Brain pericyte (primary cell): ENCODE data around the gene TNRC18.
"Not testable (repeated sequence)": the region's sequence is repeated elsewhere in the genome, so short reads cannot be mapped to it uniquely, and the experiment has no call there.

ENCODE experiments used
- DNase-seq: peaks from one replicate; pipeline ENCODE4 v3.0.0-alpha.2; 2012; ENCODE audit warnings: low read depth, low spot score

Gene TNRC18

DNA sequence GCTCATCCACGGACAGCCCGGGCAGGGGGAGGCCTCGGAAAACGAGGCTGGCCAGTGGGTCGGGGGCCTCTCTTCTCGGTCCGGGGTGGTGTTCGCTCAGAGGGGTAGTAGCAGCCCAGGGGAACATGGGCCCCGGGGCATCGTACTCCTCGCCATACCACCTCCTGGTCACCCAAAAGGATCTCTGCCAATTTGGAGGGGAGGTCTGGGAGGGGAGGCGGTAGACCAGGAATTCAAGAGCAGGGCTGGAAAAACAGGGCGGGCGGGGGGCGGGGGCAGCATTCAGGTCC, 73.5 kb downstream of the TNRC18 start:
- no peak for DNase-seq

DNA sequence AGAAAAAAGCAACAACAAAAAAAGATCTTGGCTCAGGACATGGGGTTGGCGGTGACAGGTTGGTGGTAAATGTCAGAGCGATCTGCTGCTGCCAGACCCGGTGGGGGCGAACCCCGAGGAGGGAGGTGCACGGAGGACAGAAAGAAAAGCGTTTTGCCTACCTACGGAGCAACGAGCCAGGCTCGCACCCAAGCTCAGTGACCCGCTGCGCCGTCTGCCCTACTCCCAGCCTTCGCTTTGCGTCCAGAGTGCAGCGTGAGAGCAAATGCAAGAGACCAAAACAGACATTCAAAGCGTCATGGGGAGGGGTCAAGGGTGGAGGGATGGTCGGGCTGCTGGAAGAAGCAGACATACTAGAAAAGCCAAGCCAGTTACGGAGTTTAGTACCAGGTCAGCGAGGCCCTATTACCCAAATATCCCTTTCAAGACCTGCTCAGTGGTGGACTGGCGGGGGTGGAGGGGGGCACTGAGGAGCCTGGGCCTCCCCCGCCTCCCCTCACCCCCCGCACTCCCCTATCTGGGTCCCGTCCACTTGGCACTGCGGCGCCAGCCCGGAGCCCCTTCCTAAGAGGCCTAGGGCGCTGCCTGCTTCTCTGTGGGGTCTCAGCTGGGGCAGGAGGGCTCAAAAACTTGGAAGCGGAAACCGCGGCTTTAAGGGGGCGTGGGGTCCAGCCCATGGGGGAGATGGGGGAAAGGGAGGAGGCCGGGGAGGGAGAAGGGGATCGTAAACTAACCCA, 74.0 kb downstream of the TNRC18 start:
- DNase-seq, result no peak

DNA sequence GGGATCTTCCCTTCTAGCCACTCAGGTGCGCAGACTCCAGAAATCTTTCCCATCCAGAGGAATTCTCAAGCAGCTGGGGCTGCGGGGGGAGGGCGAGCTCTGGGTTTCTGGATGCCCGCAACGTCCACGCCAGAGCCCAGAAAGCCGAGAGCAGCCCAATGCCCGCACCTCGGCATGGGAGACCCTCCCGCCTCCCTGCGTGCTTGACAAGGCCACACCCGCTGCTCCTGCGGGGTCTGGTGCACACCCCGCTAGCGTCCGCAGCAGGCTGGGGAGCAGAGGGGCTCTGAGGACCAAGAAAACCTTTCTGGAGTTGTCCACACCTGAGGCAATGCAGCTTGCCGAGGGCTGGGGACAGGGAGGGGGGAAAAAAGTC, 74.6 kb downstream of the TNRC18 start:
- no peak for DNase-seq

GRCh38 chr7:5348134-5349004, 75.3 kb downstream of the TNRC18 start:
- no peak for DNase-seq

DNA sequence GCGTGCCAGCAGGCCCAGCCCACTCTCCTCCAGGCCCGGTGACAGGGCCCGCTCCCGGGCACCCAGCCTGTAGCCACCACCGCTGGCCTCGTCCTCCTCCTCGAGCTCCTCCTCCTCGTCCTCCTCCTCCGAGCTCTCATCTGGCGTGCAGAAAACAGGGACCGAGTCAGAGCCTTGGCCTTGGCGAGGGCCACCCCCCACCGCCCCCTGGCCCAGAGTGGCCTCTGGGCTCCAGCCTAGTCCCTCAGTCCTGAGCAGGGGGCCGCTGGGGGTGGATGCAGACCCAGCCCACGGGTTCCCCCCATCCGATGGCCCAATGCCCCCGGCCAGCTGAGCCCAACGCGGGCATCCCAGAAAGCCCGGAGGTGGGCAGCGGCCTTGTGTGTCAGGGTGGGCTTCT, 78.0 kb downstream of the TNRC18 start:
- DNase-seq, result no peak

GRCh38 chr7:5345171-5345570, 78.5 kb downstream of the TNRC18 start:
- DNase-seq, result no peak

GRCh38 chr7:5344342-5344741, 79.3 kb downstream of the TNRC18 start:
- no peak for DNase-seq

- DNase-seq, result no peak
Observed at GRCh38 chr7:5343884-5344283, 79.8 kb downstream of the TNRC18 start.

DNA sequence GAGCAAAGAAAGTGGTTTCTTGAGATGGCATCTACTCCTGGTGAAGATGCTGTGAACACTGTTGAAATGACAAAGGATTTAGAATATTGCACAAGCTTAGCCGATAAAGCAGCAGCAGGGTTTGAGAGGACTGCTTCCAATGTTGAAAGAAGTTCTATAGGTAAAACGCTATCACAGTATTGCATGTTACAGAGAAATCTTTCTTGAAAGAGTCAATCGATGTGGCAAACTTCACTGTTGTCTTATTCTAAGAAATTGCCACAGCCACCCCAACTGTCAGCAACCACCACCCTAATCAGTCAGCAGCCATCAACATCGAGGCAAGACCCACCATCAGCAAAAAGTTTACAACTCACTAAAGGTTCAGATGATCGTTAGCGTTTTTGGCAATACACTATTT, 81.0 kb downstream of the TNRC18 start:
- DNase-seq, result no peak

DNA sequence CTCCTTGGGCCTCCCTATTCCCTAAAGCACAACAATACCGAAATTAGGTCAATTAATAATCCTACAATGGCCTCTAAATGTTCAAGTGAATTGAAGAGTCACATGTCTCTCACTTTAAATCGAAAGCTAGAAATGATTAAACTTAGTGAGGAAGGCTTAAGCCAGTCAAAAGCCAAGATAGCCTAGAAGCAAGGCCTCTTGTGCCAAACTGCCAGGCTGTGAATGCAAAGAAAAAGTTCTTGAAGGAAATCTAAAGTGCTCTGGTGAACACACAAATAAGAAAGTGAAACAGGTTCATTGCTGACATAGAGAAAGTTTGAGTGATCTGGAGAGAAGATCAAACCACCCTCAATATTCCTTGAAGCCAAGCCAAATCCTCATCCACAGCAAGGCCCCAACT, 83.7 kb downstream of the TNRC18 start:
- DNase-seq, result no peak

GRCh38 chr7:5337047-5337446, 86.6 kb downstream of the TNRC18 start:
- no peak for DNase-seq

DNA sequence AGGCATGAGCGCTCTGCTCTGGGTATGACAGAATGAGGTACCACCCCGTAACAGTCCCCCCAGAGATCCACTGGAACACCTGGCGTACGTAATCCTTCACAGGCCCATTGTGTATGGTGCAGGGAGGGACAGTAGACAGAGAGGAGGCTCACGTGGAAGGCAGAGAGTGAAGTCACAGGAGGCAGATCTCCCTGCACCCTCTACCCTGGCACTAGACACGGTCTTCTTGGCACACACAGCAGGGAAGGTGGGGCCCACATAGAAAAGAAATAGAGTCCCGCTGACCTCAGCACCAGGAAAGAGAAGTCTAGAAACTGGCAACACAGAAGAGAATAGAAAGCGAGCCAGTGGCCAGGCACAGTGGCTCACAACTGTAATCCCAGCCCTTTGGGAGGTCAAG, 89.0 kb downstream of the TNRC18 start:
- DNase-seq, result no peak

GRCh38 chr7:5333121-5334045, 90.3 kb downstream of the TNRC18 start:
- no peak for DNase-seq

DNA sequence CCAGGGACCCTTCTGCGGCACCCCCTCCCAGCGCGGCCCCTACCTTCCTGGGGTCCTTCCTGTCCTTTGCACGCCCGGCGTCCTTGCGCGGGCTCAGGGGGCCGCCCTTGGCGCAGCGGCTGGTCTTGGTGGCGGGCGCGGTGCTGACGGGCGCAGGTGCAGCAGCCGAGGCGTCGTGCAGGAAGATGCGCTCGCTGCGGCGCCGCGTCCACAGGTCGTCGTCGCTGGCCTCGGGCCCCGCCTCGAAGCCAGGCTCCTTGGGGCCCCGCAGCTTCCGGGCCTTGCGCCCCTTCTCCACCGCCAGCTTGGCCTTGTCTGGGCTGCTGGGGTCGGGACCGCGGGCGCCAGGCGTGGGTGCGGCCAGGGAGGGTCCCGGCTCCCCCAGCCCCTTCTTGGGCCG, 91.1 kb downstream of the TNRC18 start:
- no peak for DNase-seq

DNA sequence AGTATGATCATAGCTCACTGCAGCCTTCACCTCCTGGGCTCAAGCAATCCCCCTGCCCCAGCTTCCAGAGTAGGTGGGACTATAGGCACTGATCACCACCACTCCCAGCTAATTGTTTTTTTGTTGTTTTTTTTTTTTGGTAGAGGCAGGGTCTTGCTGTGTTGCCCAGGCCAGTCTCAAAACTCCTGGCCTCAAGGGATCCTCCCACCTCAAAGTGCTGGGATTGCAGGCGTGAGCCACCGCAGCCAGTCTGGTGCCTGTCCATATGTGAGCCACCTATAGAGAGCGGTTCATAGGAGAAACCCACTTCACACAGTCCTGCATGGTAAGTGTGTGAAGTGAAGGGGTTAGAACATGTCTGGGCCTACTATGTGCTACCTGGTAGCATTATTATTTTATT, 93.3 kb downstream of the TNRC18 start:
- no peak for DNase-seq

DNA sequence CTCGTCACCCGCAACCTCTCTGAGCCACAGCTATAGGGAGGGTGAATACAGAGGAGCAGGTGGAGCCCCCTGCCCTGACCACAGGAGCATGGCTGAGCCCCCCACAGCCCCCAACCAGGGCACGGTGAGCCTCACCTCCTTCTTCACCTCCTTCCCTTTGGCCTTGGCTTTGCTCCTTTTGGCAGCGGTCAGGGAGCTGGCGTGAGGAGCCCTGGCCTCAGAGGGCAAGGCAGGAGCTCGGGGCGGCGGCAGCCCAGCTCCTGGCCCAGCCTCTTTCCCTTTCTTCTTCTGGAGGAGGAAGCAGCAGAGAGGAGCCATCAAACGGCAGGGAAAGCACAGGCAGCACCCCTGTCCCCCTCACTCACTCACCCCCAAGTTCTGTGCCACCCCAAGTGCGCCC, 98.7 kb downstream of the TNRC18 start:
- DNase-seq, result no peak

- DNase-seq, result not testable (repeated sequence)
Observed at GRCh38 chr7:5323800-5324781, 99.5 kb downstream of the TNRC18 start.

GRCh38 chr7:5322621-5323410, 100.8 kb downstream of the TNRC18 start:
- DNase-seq, result no peak

GRCh38 chr7:5320802-5321396, 102.7 kb downstream of the TNRC18 start:
- DNase-seq, result no peak

- no peak for DNase-seq
Observed at GRCh38 chr7:5320391-5320790, 103.2 kb downstream of the TNRC18 start.
